HCT116 (cell line): Measurements from ENCODE around the gene NASP. TPM values are rescaled to one million over a fixed set of nuclear protein-coding genes. Genes with fewer than 3 reads are reported as not detected.

Experiments used
- ATAC-seq: fragments of 200-7000 bp; cut with Tn5 transposase; 2 replicates; pipeline ENCODE4 v1.9.1; 2020; ENCODE audit warnings: mild to moderate bottlenecking, moderate library complexity
- BruUV-seq: library from RNA; stranded (reverse); fragments of 400-500 nt; replicated peaks from 2 replicates; lab custom pipeline; 2021; lab: Mats Ljungman, UMichigan
- CTCF ChIA-PET: fragments of 300-600 bp; sonication (Branson Sonifier 250); formaldehyde crosslinking; loops from one replicate; lab custom pipeline; 2021; ENCODE audit warnings: antibody characterized with exemption; lab: Charles Lee
- POLR2A ChIA-PET: fragments of 300-600, 350-600 bp; sonication (Branson Sonifier 250); formaldehyde crosslinking; loops from one replicate; lab custom pipeline; 2021; ENCODE audit warnings: antibody characterized with exemption; lab: Charles Lee
- RAD21 ChIA-PET, 2 experiments: fragments of 300-600 bp; sonication (Branson Sonifier 250); formaldehyde crosslinking; loops; one replicate each; lab custom pipeline; 2023; ENCODE audit warnings: low total read pairs in 2 of 2; ENCODE audit not compliant: uncharacterized antibody in 2 of 2, unreplicated experiment in 2 of 2, low non-redundant PET in 1 of 2; lab: Charles Lee
- DNase-seq: peaks from one replicate; pipeline ENCODE4 v3.0.0-alpha.2; 2010; ENCODE audit warnings: low read depth, low spot score
- H2AFZ ChIP-seq: fragments of 200-600 bp; shearing (Covaris generic), sonication (generic); 2 replicates; pipeline ENCODE4 v1.6.1; 2017; ENCODE audit warnings: low read depth, mixed run types, mixed read lengths, antibody characterized with exemption, low read length; ENCODE audit not compliant: poor library complexity, severe bottlenecking
- H3K27ac ChIP-seq: 2 replicates; pipeline ENCODE4 v1.5.1; 2012; ENCODE audit warnings: low read depth, low read length
- H3K27me3 ChIP-seq: fragments of 200-600 bp; sonication (generic); 2 replicates; pipeline ENCODE4 v1.6.1; 2016; ENCODE audit warnings: mixed run types, low read length, mixed read lengths; ENCODE audit not compliant: insufficient read depth
- H3K36me3 ChIP-seq, 2 experiments: fragments of 200-500 bp in 1 of 2; fragments of 200-600 bp in 1 of 2; sonication (Bioruptor generic) in 1 of 2; sonication (generic) in 1 of 2; 2 replicates each; pipeline versions ENCODE4 v1.5.1 to v1.6.1; 2014 to 2016; ENCODE audit warnings: low read length in 2 of 2, inconsistent platforms in 1 of 2, mixed read lengths in 1 of 2, mixed run types in 1 of 2; ENCODE audit not compliant: insufficient read depth in 2 of 2, control insufficient read depth in 1 of 2
- H3K4me1 ChIP-seq, 2 experiments: fragments of 200-600 bp in 1 of 2; sonication (generic) in 1 of 2; 2 replicates each; pipeline versions ENCODE4 v1.5.1 to v1.6.1; 2012 to 2017; ENCODE audit warnings: low read length in 2 of 2, inconsistent platforms in 1 of 2, mild to moderate bottlenecking in 1 of 2, mixed read lengths in 1 of 2, mixed run types in 1 of 2, moderate library complexity in 1 of 2; ENCODE audit not compliant: insufficient read depth in 2 of 2, control insufficient read depth in 1 of 2
- H3K4me2 ChIP-seq: fragments of 200-600 bp; sonication (generic); 2 replicates; pipeline ENCODE4 v1.6.1; 2017; ENCODE audit warnings: mixed run types, low read length, mixed read lengths
- H3K4me3 ChIP-seq, 2 experiments: fragments of 200-600 bp in 1 of 2; sonication (generic) in 1 of 2; replicated peaks in 1 of 2; 2 replicates each; pipeline ENCODE4 v1.5.1; 2011 to 2016; ENCODE audit warnings: low read length in 2 of 2, control low read depth in 1 of 2, low read depth in 1 of 2, mild to moderate bottlenecking in 1 of 2, mixed read lengths in 1 of 2, mixed run types in 1 of 2
- H3K79me2 ChIP-seq: fragments of 200-600 bp; sonication (generic); 2 replicates; pipeline ENCODE4 v1.6.1; 2017; ENCODE audit warnings: mild to moderate bottlenecking, mixed run types, low read length, moderate library complexity, mixed read lengths; ENCODE audit not compliant: insufficient read depth
- H3K9ac ChIP-seq: fragments of 200-600 bp; sonication (generic); 2 replicates; pipeline ENCODE4 v1.6.1; 2016; ENCODE audit warnings: low read length, mixed read lengths
- H3K9me2 ChIP-seq: fragments of 200-600 bp; sonication (generic), shearing (Covaris generic); 2 replicates; pipeline ENCODE4 v1.6.1; 2017; ENCODE audit warnings: mixed run types, mild to moderate bottlenecking, moderate library complexity; ENCODE audit not compliant: insufficient read depth
- H3K9me3 ChIP-seq, 2 experiments: fragments of 200-500 bp in 1 of 2; fragments of 200-600 bp in 1 of 2; sonication (Bioruptor generic) in 1 of 2; sonication (generic) in 1 of 2; 2 replicates each; pipeline ENCODE4 v1.6.1; 2014 to 2017; ENCODE audit warnings: low read length in 2 of 2, mixed read lengths in 2 of 2, inconsistent platforms in 1 of 2, low read depth in 1 of 2, mild to moderate bottlenecking in 1 of 2, mixed run types in 1 of 2, moderate library complexity in 1 of 2; ENCODE audit not compliant: control insufficient read depth in 1 of 2, insufficient read depth in 1 of 2
- H4K20me1 ChIP-seq: fragments of 200-600 bp; sonication (generic), shearing (Covaris generic); 2 replicates; pipeline ENCODE4 v1.6.1; 2017; ENCODE audit warnings: mixed run types, mild to moderate bottlenecking, moderate library complexity; ENCODE audit not compliant: insufficient read depth
- ELF1 ChIP-seq: IDR thresholded peaks from 2 replicates; pipeline ENCODE4 v1.6.1; 2012; ENCODE audit warnings: low read depth, borderline replicate concordance
- EZH2 ChIP-seq: fragments of 200-600 bp; sonication (generic); IDR thresholded peaks from 2 replicates; pipeline ENCODE4 v1.6.1; 2017; ENCODE audit warnings: antibody characterized with exemption, mixed run types
- FOSL1 ChIP-seq: IDR thresholded peaks from 2 replicates; pipeline ENCODE4 v1.6.1; 2012; ENCODE audit warnings: low read depth
- SRF ChIP-seq: IDR thresholded peaks from 2 replicates; pipeline ENCODE4 v1.6.1; 2012; ENCODE audit warnings: low read depth
- TCF7L2 ChIP-seq: IDR thresholded peaks from 2 replicates; pipeline ENCODE4 v1.7.0; 2011; ENCODE audit warnings: borderline replicate concordance, inconsistent platforms; ENCODE audit not compliant: insufficient read depth, insufficient read length; ENCODE audit errors: extremely low read depth
- YY1 ChIP-seq: IDR thresholded peaks from 2 replicates; pipeline ENCODE4 v1.6.1; 2011; ENCODE audit warnings: low read length, low read depth, moderate library complexity, mild to moderate bottlenecking; ENCODE audit not compliant: insufficient replicate concordance; ENCODE audit errors: extremely low read depth
- intact Hi-C: fragments of 100-400 bp; cut with micrococcal nuclease; formaldehyde crosslinking; loops from 2 replicates; pipeline ENCODE4 v1.10.0; 2022
- total RNA-seq: library from RNA; stranded (reverse); gene quantifications from one replicate; pipeline ENCODE4 v1.2.1, GENCODE V29; 2021; ENCODE audit not compliant: unreplicated experiment
- TF ChIP-seq, protein P1 (sequence below): IDR thresholded peaks from 2 replicates; pipeline ENCODE4 v1.6.1; 2012; ENCODE audit warnings: low read depth
- TF ChIP-seq, protein P2 (sequence below): IDR thresholded peaks from 2 replicates; pipeline ENCODE4 v1.6.1; 2012

Gene NASP
- total RNA-seq, 1 experiment from 2014 or later, result 185 TPM

DNA sequence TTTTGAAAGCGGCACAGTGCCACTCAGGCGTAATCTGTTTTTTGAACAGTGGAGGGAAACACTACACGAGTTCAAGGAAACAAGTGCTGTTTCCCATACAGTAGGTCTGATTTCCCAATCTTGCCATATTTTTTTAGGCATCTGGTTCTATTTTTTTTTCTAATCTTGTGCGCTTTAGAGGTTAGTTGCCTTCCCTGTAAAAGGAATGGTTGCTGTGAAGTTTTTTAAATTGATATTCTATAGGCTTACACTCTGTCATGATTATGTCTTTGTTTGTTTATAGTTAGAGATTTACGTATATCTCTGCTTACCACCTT lies 1.2 kb downstream of the NASP start (continued):
- TF ChIP-seq, protein P1, sequence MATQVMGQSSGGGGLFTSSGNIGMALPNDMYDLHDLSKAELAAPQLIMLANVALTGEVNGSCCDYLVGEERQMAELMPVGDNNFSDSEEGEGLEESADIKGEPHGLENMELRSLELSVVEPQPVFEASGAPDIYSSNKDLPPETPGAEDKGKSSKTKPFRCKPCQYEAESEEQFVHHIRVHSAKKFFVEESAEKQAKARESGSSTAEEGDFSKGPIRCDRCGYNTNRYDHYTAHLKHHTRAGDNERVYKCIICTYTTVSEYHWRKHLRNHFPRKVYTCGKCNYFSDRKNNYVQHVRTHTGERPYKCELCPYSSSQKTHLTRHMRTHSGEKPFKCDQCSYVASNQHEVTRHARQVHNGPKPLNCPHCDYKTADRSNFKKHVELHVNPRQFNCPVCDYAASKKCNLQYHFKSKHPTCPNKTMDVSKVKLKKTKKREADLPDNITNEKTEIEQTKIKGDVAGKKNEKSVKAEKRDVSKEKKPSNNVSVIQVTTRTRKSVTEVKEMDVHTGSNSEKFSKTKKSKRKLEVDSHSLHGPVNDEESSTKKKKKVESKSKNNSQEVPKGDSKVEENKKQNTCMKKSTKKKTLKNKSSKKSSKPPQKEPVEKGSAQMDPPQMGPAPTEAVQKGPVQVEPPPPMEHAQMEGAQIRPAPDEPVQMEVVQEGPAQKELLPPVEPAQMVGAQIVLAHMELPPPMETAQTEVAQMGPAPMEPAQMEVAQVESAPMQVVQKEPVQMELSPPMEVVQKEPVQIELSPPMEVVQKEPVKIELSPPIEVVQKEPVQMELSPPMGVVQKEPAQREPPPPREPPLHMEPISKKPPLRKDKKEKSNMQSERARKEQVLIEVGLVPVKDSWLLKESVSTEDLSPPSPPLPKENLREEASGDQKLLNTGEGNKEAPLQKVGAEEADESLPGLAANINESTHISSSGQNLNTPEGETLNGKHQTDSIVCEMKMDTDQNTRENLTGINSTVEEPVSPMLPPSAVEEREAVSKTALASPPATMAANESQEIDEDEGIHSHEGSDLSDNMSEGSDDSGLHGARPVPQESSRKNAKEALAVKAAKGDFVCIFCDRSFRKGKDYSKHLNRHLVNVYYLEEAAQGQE, result no peak
- TF ChIP-seq, protein P2, sequence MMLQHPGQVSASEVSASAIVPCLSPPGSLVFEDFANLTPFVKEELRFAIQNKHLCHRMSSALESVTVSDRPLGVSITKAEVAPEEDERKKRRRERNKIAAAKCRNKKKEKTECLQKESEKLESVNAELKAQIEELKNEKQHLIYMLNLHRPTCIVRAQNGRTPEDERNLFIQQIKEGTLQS, result no peak
- TF ChIP-seq EZH2 (no peak), SRF (no peak), TCF7L2 (no peak), YY1 (no peak)
- TF ChIP-seq, all 23 proteins: peak for 0

DNA sequence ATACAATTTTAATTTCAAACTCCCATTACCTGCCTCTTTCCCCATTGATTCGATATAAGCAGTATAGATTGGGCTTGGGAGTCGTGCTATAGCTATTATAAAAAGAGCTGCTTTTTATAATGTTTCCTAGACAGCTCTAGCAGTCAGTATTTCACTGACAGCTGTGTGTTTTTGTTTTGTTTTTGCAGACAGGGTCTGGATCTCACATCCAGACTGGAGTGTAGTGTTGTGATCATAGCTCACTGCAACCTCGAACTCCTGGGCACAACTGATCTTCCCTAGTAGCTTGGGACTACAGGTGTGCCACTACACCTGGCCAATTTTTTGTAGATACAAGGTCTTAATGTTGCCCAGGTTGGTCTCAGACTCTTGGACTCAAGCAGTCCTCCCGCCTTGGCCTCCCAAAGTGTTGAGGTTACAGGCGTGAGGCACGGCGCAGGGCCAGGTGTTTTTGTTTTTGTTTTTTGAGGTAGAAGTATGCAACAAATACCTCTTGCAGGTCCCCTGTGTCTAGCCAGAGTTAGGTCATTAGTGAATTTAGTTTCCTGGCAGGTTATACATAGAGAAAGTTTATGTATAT lies 1.7 kb downstream of the NASP start:
- peak overlapping the region; percentile 98 to 99 for H3K4me3 ChIP-seq
- ChIA-PET POLR2A (no interaction called here), RAD21 (interaction anchor here in 1 of 2 experiments (0.6 kb wide), 1 partner anchor 282 kb away, joined by 7 read pairs; no protein-coding TSS in a partner anchor), CTCF (no interaction called here)
- intact Hi-C loops, result loop anchor here (10.0 kb wide), 1 partner anchor 299 kb away; no protein-coding TSS in a partner anchor
- peak overlapping the region; percentile 98 for H3K4me2 ChIP-seq
- peaks cover 0 to 17% of the 10 kb centered on the region in 2 experiments; a peak in 3 of 4 replicates for H3K36me3 ChIP-seq
- H3K9me3 ChIP-seq, result no peaks in the 10 kb centered on the region
- TF ChIP-seq ELF1, result no peak
- TF ChIP-seq FOSL1, result no peak
- TF ChIP-seq, protein P2, result no peak
- DNase-seq (no peak), ATAC-seq (no peak)
- peaks cover 12 to 19% of the 10 kb centered on the region in 2 experiments for H3K4me1 ChIP-seq
- H3K27ac ChIP-seq, result no peak overlapping the region; the same call in 1 of the 2 replicates
- peak overlapping the region; percentile 99 for H3K9ac ChIP-seq
- peaks cover 25% of the 10 kb centered on the region; the same call in 1 of the 2 replicates for H4K20me1 ChIP-seq
- no peaks in the 10 kb centered on the region for H3K9me2 ChIP-seq
- peaks cover 66% of the 10 kb centered on the region for H3K79me2 ChIP-seq
- no peak overlapping the region for H2AFZ ChIP-seq
- no peaks in the 10 kb centered on the region for H3K27me3 ChIP-seq
- no TSS peak for BruUV-seq
